ENCODE results near the gene CSNK2A1. TPM values are rescaled to one million over a fixed set of nuclear protein-coding genes. Genes with fewer than 3 reads are reported as not detected.

The CSNK2A1 gene
- total RNA-seq, 1 donor from 2014 or later, result 214 TPM

- H3K36me3 Mint-ChIP-seq (ENCODE audit: unreplicated experiment), result no peaks in the 10 kb centered on the region
- H3K27me3 Mint-ChIP-seq (ENCODE audit: unreplicated experiment), result peaks cover 11% of the 10 kb centered on the region
- H3K4me3 Mint-ChIP-seq (ENCODE audit: unreplicated experiment), result no peak overlapping the region
- TF ChIP-seq CTCF (IDR thresholded peaks at IDR 0.05; ENCODE audit: partially characterized antibody, unreplicated experiment), result no peak
- peaks cover 23% of the 10 kb centered on the region for H3K4me1 Mint-ChIP-seq (ENCODE audit: low read depth, unreplicated experiment)
- H3K27ac Mint-ChIP-seq (ENCODE audit: unreplicated experiment), result no peak overlapping the region
- peaks cover 10% of the 10 kb centered on the region for H3K9me3 Mint-ChIP-seq (ENCODE audit: unreplicated experiment)
- no peak for DNase-seq
These were observed 24.6 kb upstream of the CSNK2A1 start for GRCh38 chr20:568097-568652.

- Mint-ChIP-seq H3K4me3 (ENCODE audit: unreplicated experiment) (no peak overlapping the region), H3K27me3 (ENCODE audit: unreplicated experiment) (peaks cover 11% of the 10 kb centered on the region), H3K9me3 (ENCODE audit: unreplicated experiment) (peaks cover 6% of the 10 kb centered on the region), H3K36me3 (ENCODE audit: unreplicated experiment) (no peaks in the 10 kb centered on the region), H3K4me1 (ENCODE audit: low read depth, unreplicated experiment) (peaks cover 23% of the 10 kb centered on the region), H3K27ac (ENCODE audit: unreplicated experiment) (no peak overlapping the region)
- no peak for DNase-seq
- no peak for TF ChIP-seq CTCF (IDR thresholded peaks at IDR 0.05; ENCODE audit: partially characterized antibody, unreplicated experiment)
These were observed 20.6 kb upstream of the CSNK2A1 start for GRCh38 chr20:564192-564591.

GRCh38 chr20:563187-563586 is 19.6 kb upstream of the CSNK2A1 start:
- Mint-ChIP-seq H3K4me1 (ENCODE audit: low read depth, unreplicated experiment) (peaks cover 19% of the 10 kb centered on the region), H3K4me3 (ENCODE audit: unreplicated experiment) (peak overlapping the region; percentile 43), H3K27me3 (ENCODE audit: unreplicated experiment) (peaks cover 11% of the 10 kb centered on the region), H3K27ac (ENCODE audit: unreplicated experiment) (no peak overlapping the region), H3K9me3 (ENCODE audit: unreplicated experiment) (peaks cover 6% of the 10 kb centered on the region), H3K36me3 (ENCODE audit: unreplicated experiment) (no peaks in the 10 kb centered on the region)
- TF ChIP-seq CTCF (IDR thresholded peaks at IDR 0.05; ENCODE audit: partially characterized antibody, unreplicated experiment), result no peak
- DNase-seq, result no peak

GRCh38 chr20:562232-562897 is 18.8 kb upstream of the CSNK2A1 start:
- H3K27ac Mint-ChIP-seq (ENCODE audit: unreplicated experiment), result no peak overlapping the region
- H3K36me3 Mint-ChIP-seq (ENCODE audit: unreplicated experiment), result no peaks in the 10 kb centered on the region
- DNase-seq, result no peak
- H3K9me3 Mint-ChIP-seq (ENCODE audit: unreplicated experiment), result peaks cover 6% of the 10 kb centered on the region
- peaks cover 19% of the 10 kb centered on the region for H3K4me1 Mint-ChIP-seq (ENCODE audit: low read depth, unreplicated experiment)
- no peak for TF ChIP-seq CTCF (IDR thresholded peaks at IDR 0.05; ENCODE audit: partially characterized antibody, unreplicated experiment)
- H3K27me3 Mint-ChIP-seq (ENCODE audit: unreplicated experiment), result peaks cover 9% of the 10 kb centered on the region
- peak overlapping the region; percentile 16 for H3K4me3 Mint-ChIP-seq (ENCODE audit: unreplicated experiment)
